Measurements from ENCODE around the gene CEP170B.

- TF ChIP-seq CTCF (IDR thresholded peaks at IDR 0.05; ENCODE audit: low read length), result peak; percentile 56
- TF ChIP-seq EZH2 (IDR thresholded peaks at IDR 0.05; ENCODE audit: borderline replicate concordance, low read length), result no peak
These were observed 37.7 kb upstream of the CEP170B start for GRCh38 chr14:104827177-104828055.
